SK-N-SH treated with all-trans-retinoic acid at 6 μM for 48 hours (cell line): ENCODE data around the gene PTPRF.

Experiments used
- ATAC-seq: fragments of 200-7000 bp; cut with Tn5 transposase; 3 replicates; pipeline ENCODE4 v1.9.1; 2020; ENCODE audit warnings: mild to moderate bottlenecking, moderate library complexity
- ARNTL ChIP-seq: fragments of 450-650 bp; formaldehyde crosslinking; IDR thresholded peaks from 2 replicates; pipeline ENCODE4 v1.5.0; 2020; ENCODE audit warnings: low read depth, mild to moderate bottlenecking, moderate library complexity, borderline replicate concordance
- CSDC2 ChIP-seq: fragments of 250-450 bp; sonication (Bioruptor Pico); IDR thresholded peaks from 2 replicates; pipeline ENCODE4 v1.5.0; 2020; ENCODE audit warnings: mild to moderate bottlenecking, moderate library complexity
- GLIS3 ChIP-seq: fragments of 250-450 bp; sonication (Bioruptor Pico); IDR thresholded peaks from 2 replicates; pipeline ENCODE4 v1.5.0; 2020; ENCODE audit warnings: mild to moderate bottlenecking, moderate library complexity
- ISL1 ChIP-seq: fragments of 250-450 bp; sonication (Bioruptor Pico); IDR thresholded peaks from 2 replicates; pipeline ENCODE4 v2.1.2; 2022; ENCODE audit warnings: mild to moderate bottlenecking, moderate library complexity
- OSR1 ChIP-seq: fragments of 250-450 bp; sonication (Bioruptor Pico); IDR thresholded peaks from 2 replicates; pipeline ENCODE4 v1.8.0; 2022; ENCODE audit warnings: moderate library complexity, mild to moderate bottlenecking, inconsistent platforms
- PPARA ChIP-seq: fragments of 250-450 bp; sonication (Bioruptor Pico); IDR thresholded peaks from 2 replicates; pipeline ENCODE4 v1.5.0; 2020; ENCODE audit warnings: mild to moderate bottlenecking, borderline replicate concordance
- RARB ChIP-seq: fragments of 250-450 bp; sonication (Bioruptor Pico); IDR thresholded peaks from 2 replicates; pipeline ENCODE4 v1.8.0; 2021; ENCODE audit warnings: mild to moderate bottlenecking, moderate library complexity
- SNAI2 ChIP-seq: fragments of 250-450 bp; sonication (Bioruptor Pico); IDR thresholded peaks from 2 replicates; pipeline ENCODE4 v1.5.0; 2020; ENCODE audit warnings: mild to moderate bottlenecking, moderate library complexity
- TCF4 ChIP-seq: fragments of 250-450 bp; sonication (Bioruptor Pico); IDR thresholded peaks from 2 replicates; pipeline ENCODE4 v1.8.0; 2021; ENCODE audit warnings: mild to moderate bottlenecking, moderate library complexity, borderline replicate concordance
- TOX ChIP-seq: fragments of 250-450 bp; sonication (Bioruptor Pico); IDR thresholded peaks from 2 replicates; pipeline ENCODE4 v1.8.0; 2021; ENCODE audit warnings: mild to moderate bottlenecking, moderate library complexity, borderline replicate concordance
- ZC3H10 ChIP-seq: fragments of 250-450 bp; sonication (Bioruptor Pico); IDR thresholded peaks from 2 replicates; pipeline ENCODE4 v1.5.1; 2021; ENCODE audit warnings: mild to moderate bottlenecking, moderate library complexity
- ZFP3 ChIP-seq: fragments of 250-450 bp; sonication (Bioruptor Pico); IDR thresholded peaks from 2 replicates; pipeline ENCODE4 v1.5.0; 2020; ENCODE audit warnings: mild to moderate bottlenecking, moderate library complexity
- ZFP30 ChIP-seq: fragments of 450-650 bp; formaldehyde crosslinking; IDR thresholded peaks from 2 replicates; pipeline ENCODE4 v1.5.0; 2022; ENCODE audit warnings: mild to moderate bottlenecking, moderate library complexity
- ZNF565 ChIP-seq: fragments of 450-650 bp; formaldehyde crosslinking; conservative IDR thresholded peaks from 2 replicates; pipeline ENCODE4 v1.5.0; 2020; ENCODE audit warnings: low read depth, mild to moderate bottlenecking, moderate library complexity
- ZNF70 ChIP-seq: fragments of 450-650 bp; formaldehyde crosslinking; IDR thresholded peaks from 2 replicates; pipeline ENCODE4 v1.5.0; 2020; ENCODE audit warnings: mild to moderate bottlenecking, moderate library complexity
- ZNF8 ChIP-seq: fragments of 450-650 bp; formaldehyde crosslinking; IDR thresholded peaks from 2 replicates; pipeline ENCODE4 v1.5.0; 2020; ENCODE audit warnings: mild to moderate bottlenecking, moderate library complexity
- TF ChIP-seq, protein P1 (sequence below): fragments of 250-450 bp; sonication (Bioruptor Pico); IDR thresholded peaks from 2 replicates; pipeline ENCODE4 v1.8.0; 2020; ENCODE audit warnings: mild to moderate bottlenecking, moderate library complexity, borderline replicate concordance
- TF ChIP-seq, protein P2 (sequence below): fragments of 250-450 bp; sonication (Bioruptor Pico); IDR thresholded peaks from 2 replicates; pipeline ENCODE4 v1.5.1; 2020; ENCODE audit warnings: low read depth, mild to moderate bottlenecking, moderate library complexity
- TF ChIP-seq, protein P3 (sequence below): fragments of 250-450 bp; sonication (Bioruptor Pico); IDR thresholded peaks from 2 replicates; pipeline ENCODE4 v1.5.0; 2020; ENCODE audit warnings: mild to moderate bottlenecking, moderate library complexity

PTPRF gene

DNA sequence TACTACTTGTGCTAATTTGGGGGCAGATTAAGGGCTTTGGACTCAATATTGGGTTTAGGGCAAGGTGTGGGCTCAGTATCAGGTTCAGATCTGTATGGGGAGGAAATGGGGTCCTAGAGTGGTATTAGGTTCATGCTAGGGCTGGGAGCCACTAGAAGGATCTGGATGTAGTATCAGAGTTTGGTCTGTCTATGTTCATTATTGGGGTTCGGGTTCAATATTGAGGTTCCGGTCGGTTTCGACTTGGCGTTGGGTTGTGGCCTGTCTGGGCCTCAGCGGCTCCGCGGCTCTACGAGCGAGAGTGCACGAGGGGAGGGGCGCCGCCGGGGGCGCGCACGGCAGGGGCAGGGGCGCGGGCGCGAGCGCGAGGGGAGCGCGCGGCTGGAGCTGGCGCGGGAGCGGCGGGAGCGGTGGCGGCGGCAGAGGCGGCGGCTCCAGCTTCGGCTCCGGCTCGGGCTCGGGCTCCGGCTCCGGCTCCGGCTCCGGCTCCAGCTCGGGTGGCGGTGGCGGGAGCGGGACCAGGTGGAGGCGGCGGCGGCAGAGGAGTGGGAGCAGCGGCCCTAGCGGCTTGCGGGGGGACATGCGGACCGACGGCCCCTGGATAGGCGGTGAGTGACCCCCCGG, at the start of gene PTPRF:
Gene PTPRF (plus strand): TSS at position 401 of the 624 bp plus-strand sequence. CDS start 14,193 bp downstream, outside the sequence.
- TF ChIP-seq ZNF8 (CRISPR knock-in tag) (no peak), ZFP3 (CRISPR knock-in tag) (0 out of 2 replicates have a peak, but pooled peaks have one; percentile 43), TOX (CRISPR knock-in tag) (no peak), PPARA (CRISPR knock-in tag) (no peak), ZC3H10 (CRISPR knock-in tag) (no peak), OSR1 (CRISPR knock-in tag) (no peak), ZNF70 (CRISPR knock-in tag) (no peak), ZNF565 (CRISPR knock-in tag) (no peak), RARB (CRISPR knock-in tag) (no peak), TCF4 (CRISPR knock-in tag) (no peak), GLIS3 (CRISPR knock-in tag) (no peak), SNAI2 (CRISPR knock-in tag) (peak; percentile 83; the same call in 1 of the 2 replicates), ARNTL (CRISPR knock-in tag) (no peak), ZFP30 (CRISPR knock-in tag) (no peak), CSDC2 (CRISPR knock-in tag) (peak; percentile 91)
- TF ChIP-seq, protein P1, sequence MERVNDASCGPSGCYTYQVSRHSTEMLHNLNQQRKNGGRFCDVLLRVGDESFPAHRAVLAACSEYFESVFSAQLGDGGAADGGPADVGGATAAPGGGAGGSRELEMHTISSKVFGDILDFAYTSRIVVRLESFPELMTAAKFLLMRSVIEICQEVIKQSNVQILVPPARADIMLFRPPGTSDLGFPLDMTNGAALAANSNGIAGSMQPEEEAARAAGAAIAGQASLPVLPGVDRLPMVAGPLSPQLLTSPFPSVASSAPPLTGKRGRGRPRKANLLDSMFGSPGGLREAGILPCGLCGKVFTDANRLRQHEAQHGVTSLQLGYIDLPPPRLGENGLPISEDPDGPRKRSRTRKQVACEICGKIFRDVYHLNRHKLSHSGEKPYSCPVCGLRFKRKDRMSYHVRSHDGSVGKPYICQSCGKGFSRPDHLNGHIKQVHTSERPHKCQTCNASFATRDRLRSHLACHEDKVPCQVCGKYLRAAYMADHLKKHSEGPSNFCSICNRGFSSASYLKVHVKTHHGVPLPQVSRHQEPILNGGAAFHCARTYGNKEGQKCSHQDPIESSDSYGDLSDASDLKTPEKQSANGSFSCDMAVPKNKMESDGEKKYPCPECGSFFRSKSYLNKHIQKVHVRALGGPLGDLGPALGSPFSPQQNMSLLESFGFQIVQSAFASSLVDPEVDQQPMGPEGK (CRISPR knock-in tag) = no peak
- TF ChIP-seq, protein P2, sequence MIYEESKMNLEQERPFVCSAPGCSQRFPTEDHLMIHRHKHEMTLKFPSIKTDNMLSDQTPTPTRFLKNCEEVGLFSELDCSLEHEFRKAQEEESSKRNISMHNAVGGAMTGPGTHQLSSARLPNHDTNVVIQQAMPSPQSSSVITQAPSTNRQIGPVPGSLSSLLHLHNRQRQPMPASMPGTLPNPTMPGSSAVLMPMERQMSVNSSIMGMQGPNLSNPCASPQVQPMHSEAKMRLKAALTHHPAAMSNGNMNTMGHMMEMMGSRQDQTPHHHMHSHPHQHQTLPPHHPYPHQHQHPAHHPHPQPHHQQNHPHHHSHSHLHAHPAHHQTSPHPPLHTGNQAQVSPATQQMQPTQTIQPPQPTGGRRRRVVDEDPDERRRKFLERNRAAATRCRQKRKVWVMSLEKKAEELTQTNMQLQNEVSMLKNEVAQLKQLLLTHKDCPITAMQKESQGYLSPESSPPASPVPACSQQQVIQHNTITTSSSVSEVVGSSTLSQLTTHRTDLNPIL (CRISPR knock-in tag) = no peak
- TF ChIP-seq, protein P3, sequence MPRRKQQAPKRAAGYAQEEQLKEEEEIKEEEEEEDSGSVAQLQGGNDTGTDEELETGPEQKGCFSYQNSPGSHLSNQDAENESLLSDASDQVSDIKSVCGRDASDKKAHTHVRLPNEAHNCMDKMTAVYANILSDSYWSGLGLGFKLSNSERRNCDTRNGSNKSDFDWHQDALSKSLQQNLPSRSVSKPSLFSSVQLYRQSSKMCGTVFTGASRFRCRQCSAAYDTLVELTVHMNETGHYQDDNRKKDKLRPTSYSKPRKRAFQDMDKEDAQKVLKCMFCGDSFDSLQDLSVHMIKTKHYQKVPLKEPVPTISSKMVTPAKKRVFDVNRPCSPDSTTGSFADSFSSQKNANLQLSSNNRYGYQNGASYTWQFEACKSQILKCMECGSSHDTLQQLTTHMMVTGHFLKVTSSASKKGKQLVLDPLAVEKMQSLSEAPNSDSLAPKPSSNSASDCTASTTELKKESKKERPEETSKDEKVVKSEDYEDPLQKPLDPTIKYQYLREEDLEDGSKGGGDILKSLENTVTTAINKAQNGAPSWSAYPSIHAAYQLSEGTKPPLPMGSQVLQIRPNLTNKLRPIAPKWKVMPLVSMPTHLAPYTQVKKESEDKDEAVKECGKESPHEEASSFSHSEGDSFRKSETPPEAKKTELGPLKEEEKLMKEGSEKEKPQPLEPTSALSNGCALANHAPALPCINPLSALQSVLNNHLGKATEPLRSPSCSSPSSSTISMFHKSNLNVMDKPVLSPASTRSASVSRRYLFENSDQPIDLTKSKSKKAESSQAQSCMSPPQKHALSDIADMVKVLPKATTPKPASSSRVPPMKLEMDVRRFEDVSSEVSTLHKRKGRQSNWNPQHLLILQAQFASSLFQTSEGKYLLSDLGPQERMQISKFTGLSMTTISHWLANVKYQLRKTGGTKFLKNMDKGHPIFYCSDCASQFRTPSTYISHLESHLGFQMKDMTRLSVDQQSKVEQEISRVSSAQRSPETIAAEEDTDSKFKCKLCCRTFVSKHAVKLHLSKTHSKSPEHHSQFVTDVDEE (CRISPR knock-in tag) = peak; percentile 78; the same call in 1 of the 2 replicates
- ATAC-seq = peak; percentile 12

DNA sequence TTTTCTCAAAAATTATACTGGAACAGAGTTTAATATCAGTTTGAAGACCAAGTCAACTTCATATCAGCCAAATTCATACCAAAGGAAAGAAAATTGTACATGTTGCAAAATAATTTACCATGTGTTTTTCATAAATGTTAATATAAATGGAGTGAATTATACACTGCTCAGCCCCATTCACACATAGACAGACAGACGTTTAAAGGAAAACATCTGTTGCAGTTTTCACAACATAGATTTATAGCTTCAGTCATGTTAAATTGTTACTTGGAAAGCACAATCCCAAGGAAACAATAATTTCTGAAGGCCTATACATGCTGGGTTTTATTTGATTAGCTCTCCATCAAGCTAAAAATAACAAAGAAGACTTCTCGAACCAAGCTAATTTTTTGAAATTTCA, 49.2 kb upstream of the PTPRF start:
- TF ChIP-seq TCF4 (CRISPR knock-in tag) = peak; percentile 81
- peak; percentile 24; the same call in 1 of the 2 replicates for TF ChIP-seq ISL1 (CRISPR knock-in tag)
- TF ChIP-seq, protein P1 (CRISPR knock-in tag) = no peak
- peak; percentile 57; the same call in 2 of the 3 replicates for ATAC-seq

DNA sequence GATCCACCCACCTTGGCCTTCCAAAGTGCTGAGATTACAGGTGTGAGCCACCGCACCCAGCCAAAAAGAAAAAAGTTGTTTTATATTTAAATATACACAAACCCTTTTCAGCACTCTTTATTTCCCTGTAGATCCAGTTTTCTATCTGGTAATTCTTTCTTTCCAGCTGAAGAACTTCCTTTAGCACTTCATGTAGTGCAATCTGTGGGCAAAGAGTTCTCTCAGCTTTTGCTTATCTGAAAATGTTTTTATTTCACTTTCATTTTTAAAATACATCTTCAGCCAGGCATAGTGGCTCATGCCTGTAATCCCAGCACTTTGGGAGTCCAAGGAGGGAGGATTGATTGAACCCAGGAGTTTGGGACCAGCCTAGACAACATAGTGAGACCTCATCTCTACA, 48.5 kb upstream of the PTPRF start:
- no peak for TF ChIP-seq CSDC2 (CRISPR knock-in tag)
- no peak for TF ChIP-seq SNAI2 (CRISPR knock-in tag)
- no peak for TF ChIP-seq PPARA (CRISPR knock-in tag)

DNA sequence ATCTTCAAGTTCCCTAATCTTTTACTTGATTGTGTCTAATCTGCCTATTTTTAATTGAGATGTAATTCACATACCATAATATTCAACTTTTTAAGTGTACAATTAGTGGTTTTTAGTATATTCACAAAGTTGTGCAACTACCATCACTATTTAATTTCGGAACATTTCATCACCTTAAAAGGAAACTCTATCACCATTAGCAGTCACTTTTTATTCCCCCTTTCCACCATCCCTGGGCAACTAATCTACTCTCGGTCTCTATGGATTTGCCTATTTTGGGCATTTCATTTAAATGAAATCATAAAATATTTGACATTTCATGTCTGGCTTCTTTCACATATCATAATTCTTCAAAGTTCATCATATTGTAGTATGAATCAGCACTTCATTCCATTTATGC, 46.3 kb upstream of the PTPRF start:
- no peak for ATAC-seq
- TF ChIP-seq ZC3H10 (CRISPR knock-in tag) (no peak), ZFP30 (CRISPR knock-in tag) (peak; percentile 73)
- TF ChIP-seq, all 23 proteins: peak for 1

More for the DNA sequence above, 48.5 kb upstream of the PTPRF start:
- ATAC-seq = no peak
